Measurements from ENCODE around the gene VWC2L.
A peak's percentile ranks its signal among the peaks of the same experiment; 100 is the strongest.

The VWC2L gene

DNA sequence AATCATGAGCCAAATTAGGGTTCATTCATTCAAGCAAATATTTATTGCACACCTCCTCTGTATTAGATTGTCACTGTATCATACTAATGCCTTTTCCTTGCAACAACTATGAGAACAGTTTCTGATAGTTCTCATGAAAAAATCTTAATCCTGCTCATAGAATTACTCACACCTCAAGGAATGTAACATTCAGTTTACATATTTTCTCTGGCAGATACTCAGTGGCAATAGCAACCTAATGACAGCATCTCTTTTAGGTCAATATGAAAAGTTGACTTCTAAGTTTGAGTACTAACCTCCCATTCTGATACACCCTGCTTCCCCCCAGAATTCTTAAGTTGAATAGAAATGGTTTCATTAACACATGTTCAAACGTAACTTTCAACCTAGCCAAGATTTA is 132.0 kb downstream of the VWC2L start:
- peak; percentile 84 for DNase-seq

DNA sequence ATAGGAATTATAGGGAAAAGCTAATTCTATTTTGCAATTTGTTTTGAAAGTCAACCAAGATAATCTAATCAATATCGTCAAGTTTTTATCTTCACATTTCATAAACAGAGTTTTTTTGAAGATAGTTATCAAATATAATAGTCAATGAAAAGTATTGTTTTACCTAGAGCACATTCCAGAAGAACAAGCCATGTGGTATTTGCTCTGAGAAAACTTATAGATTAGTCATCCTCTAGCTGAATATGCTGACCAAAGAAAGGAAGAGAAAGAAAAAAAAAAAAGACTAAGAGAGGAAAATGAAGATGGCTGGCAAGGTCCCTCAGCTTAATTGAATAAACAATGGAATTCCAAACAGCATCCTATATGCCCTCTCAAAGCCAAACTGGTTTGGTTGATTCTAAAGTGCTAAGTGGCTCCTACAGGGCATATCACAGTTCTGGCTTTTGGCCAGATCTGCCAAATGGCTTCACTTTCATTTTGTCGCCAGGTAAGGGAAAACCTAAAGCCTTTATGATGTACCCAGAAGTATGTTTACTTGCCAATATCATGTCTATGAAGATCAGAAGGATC is 132.6 kb downstream of the VWC2L start:
- DNase-seq: peak; percentile 74

DNA sequence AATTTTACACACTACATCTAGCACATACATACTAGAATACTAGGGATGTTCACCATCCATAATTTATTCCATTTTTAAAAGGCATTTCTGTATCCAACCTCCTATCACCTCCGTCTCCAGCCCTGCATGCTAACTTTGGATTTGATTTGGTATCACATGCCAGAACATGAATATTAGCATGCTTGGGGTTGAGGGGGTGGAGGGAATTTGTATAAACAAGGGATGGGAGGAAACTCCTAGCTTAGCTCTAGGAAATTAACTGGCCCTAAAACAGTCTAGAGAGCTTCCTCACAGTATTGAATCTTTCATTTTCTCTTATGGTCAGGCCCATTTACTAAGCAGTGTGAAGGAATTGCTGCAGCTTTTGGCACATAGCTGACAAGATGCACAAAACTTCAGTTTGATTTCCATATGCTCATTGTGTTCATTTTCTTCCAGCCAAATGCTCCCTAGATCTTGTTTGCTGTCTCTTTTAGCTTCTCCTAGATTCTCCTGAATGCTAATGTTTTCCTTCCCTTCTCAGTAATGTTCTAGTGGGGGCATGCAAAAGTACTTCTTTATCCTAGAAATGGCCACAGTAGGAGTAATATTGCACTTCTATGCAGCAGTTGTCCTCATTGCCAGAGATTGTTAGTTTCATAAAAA is 135.2 kb downstream of the VWC2L start:
- no peak for DNase-seq

- peak; percentile 15 for DNase-seq
Measured at GRCh38 chr2:214547931-214548330, 137.1 kb downstream of the VWC2L start.

GRCh38 chr2:214549946-214550345 is 139.1 kb downstream of the VWC2L start:
- no peak for DNase-seq

DNA sequence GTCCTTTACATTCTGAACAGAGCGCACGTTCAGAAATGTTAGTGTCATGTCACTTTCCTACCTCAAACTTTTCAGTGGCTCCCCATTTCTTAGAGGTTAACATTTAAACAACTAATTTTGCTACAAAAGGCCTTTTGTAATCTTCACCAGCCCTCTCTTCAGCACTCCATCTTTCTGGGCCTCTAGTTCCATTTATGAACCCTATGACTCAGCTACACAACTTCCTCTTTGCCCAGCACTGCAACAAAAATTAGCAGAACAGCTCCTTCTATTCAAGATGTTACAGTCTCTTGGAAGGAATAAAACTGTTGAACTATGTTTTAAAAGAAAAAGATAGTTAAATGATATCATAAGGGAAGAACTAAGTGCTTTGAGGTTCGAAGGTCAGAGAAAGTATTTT is 139.9 kb downstream of the VWC2L start:
- no peak for DNase-seq

GRCh38 chr2:214557884-214558283 is 147.0 kb downstream of the VWC2L start:
- no peak for DNase-seq

DNA sequence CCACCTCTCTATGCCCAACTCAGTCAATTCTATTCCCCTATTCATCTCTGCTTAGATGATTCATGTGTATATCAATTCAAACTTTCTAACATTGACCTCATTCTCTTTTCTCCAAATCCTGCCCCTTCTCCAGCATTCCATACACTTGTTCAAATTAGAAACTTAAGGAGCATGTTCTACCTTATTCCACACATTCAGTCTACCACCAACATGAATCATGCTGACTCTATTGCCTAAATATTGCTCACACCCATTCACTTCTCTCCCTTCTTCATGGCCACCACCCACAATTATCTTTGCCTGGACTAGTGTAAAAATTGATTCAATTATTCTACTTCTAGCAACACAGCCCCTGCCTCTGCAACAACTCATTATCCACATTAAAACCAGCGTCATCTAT is 147.5 kb downstream of the VWC2L start:
- no peak for DNase-seq

DNA sequence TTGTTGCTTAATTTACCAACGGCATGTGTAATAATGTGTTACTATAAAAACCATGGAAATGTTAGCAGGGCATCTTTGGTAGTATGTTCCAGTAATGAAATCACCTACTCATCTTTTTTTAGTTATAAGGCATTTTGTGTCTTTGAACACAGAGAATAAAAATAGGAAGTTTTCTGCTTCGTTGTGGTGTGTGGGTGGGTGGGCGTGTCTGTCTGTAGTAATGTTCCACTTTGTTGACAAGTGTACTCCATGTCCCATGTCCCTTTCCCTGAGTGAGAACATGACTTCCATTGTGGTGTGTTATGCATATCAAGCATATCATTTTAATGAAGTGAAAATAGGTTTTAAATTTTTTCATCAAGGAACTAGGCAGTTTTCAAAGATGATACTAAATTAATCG is 149.3 kb downstream of the VWC2L start:
- no peak for DNase-seq

GRCh38 chr2:214560618-214561190 is 149.8 kb downstream of the VWC2L start:
- no peak for DNase-seq

- no peak for DNase-seq
Measured at GRCh38 chr2:214565246-214565645, 154.4 kb downstream of the VWC2L start.

GRCh38 chr2:214566457-214566856 is 155.6 kb downstream of the VWC2L start:
- DNase-seq: no peak

DNA sequence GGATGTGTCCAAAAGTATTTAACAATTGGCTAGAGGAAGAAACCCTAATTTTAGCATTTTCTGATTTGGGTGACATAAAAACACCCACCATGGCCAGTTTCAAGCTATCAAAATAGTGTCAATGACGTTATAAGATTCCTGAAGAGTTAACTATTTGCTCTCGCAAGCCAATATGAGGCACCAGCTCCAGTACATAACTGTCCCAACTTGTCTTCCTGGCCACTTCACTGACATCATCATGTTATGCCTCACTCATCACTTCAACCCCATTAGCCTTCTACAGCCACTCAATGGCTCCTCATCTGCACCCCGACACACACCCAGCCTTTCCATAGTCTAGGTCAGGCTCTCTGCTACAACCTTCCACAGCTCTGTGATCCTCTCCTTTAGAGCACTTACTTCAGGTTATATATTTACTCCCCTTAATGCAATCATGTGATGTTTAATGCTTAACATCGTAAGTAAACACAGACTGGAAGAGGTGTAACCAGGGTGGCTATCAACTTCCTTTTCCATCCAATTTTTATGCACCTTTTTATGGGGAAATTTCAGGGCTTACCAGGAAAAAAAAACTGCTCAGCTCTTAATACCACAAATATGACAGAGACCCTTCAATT is 158.7 kb downstream of the VWC2L start:
- no peak for DNase-seq

DNA sequence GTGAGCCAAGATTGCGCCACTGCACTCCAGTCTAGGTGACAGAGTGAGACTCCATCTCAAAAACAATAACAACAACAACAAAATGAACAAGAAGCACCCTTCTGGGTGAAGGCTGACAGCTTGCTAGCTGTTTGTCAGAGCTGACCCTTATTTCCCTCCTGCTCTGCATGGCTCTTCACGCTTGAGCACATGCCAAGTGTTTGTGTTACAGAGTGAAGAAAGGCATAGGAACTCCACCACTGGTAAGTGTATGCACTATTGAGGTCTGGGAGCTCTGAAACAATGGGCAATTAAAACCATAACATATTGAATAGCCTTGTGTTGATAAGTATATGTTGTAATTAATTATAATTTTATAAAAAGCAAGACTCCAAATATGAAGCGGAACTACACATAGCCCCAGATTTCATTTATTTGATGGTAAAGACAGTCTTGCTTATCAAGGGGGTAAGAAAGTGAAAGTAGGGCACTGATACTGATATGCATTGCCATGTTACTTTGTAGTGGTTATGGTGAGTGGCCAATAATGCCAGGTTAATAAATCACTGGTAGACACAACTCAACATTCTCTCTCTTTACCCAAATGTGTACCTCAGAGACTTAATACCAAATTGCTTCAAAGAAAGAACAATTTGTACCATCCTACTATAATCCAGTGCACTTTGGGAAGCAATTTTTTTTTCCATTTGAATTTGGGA is 163.4 kb downstream of the VWC2L start:
- no peak for DNase-seq

DNA sequence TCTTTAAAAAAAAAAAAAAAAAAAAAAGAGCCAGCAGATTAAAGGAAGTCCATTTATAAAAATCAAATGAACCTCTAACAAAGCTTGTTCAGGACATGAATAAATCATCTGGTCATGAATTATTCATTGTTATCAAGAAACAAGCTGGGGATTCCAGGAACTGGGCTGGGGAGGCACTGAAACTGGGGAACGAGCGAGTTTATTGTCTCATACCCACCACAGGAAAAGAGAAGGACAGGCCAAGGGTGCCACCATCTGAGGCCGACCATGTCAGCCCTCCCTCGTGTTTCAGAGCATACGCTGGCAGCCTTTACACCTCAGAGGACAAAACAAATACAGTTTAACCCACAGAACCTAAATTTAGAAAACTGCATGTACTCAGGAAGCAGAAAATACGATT is 164.2 kb downstream of the VWC2L start:
- DNase-seq: no peak

- DNase-seq: peak; percentile 7
Measured at GRCh38 chr2:214575465-214575864, 164.6 kb downstream of the VWC2L start.

DNA sequence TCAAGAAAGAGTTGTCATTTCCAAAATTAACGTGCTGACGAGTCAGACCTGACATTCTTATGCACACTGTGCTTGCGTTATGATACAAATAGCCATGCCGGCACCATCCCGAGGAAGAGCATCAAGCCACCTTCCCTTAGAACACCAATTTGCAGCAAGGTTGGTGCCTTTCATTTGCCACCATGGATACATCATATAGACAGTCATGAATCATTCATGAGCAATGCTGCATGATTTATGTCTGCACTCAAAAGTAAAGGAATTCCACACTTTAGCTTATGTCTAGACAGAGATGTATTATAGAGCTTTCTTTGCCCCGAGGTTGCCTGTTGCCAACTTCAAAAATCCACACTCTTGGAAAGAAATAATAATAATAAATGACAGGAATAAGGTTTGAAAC is 166.9 kb downstream of the VWC2L start:
- DNase-seq: peak; percentile 27

- DNase-seq: no peak
Measured at GRCh38 chr2:214578442-214578841, 167.6 kb downstream of the VWC2L start.

DNA sequence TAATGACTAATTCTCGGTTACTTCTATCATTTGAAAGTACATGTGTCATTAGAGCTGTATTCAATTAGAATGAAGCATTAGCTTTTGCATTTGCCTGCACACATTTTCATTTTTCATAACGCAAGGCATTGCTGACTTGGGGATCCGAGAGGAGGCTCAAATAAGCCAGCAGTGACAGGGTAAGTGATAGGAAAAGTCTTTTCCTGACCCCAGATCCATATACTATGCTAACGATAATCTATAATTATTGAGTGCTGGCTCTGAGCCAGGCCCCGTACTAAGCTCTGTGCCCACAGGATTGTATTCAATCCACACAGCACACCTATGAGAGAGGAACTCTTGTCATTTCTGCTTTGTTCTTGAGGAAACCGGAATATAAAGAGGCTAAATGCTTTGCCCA is 168.2 kb downstream of the VWC2L start:
- no peak for DNase-seq

GRCh38 chr2:214587442-214587841 is 176.6 kb downstream of the VWC2L start:
- DNase-seq: no peak

GRCh38 chr2:214591366-214591765 is 180.5 kb downstream of the VWC2L start:
- DNase-seq: peak; percentile 32

DNA sequence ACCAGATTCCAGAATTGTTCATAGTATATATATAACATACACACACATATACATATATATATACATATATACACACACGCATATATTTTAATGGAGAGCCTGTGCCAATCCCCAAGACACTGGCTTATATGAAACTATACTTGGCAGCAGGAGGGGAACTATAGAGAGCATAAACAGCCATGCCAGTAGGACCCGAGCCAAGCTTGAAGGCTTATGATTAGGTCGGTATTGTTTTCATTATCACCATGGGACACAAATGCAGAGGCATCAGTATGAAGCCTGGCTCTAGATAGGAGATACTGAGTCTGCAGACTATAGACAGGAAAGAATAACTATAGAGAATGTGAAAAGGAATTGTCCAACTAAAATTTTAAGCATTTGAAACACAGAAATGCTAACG is 181.2 kb downstream of the VWC2L start:
- no peak for DNase-seq

- peak; percentile 82 for DNase-seq
Measured at GRCh38 chr2:214593727-214594126, 182.9 kb downstream of the VWC2L start.

Data from HCEC 1CT (cell line).